ENCODE data around the gene KRT23.

KRT23 gene

GRCh38 chr17:40914075-40914855 lies 23.2 kb downstream of the KRT23 start:
- no peak overlapping the region for H3K4me3 ChIP-seq (ENCODE audit: low read depth, low read length)
- no peak for TF ChIP-seq CTCF (IDR thresholded peaks at IDR 0.05; ENCODE audit: low read depth, low read length)

- H3K4me3 ChIP-seq (ENCODE audit: low read depth, low read length): no peak overlapping the region
- TF ChIP-seq CTCF (IDR thresholded peaks at IDR 0.05; ENCODE audit: low read depth, low read length): no peak
Measured at GRCh38 chr17:40912486-40913210, 24.8 kb downstream of the KRT23 start.

- H3K4me3 ChIP-seq (ENCODE audit: low read depth, low read length): no peak overlapping the region
- TF ChIP-seq CTCF (IDR thresholded peaks at IDR 0.05; ENCODE audit: low read depth, low read length): no peak
Measured at GRCh38 chr17:40910441-40910841, 27.0 kb downstream of the KRT23 start.

- no peak overlapping the region for H3K4me3 ChIP-seq (ENCODE audit: low read depth, low read length)
- no peak for TF ChIP-seq CTCF (IDR thresholded peaks at IDR 0.05; ENCODE audit: low read depth, low read length)
Measured at GRCh38 chr17:40909755-40910154, 27.7 kb downstream of the KRT23 start.

- TF ChIP-seq CTCF (IDR thresholded peaks at IDR 0.05; ENCODE audit: low read depth, low read length): peak; percentile 71
- no peak overlapping the region for H3K4me3 ChIP-seq (ENCODE audit: low read depth, low read length)
Measured at GRCh38 chr17:40909351-40909750, 28.1 kb downstream of the KRT23 start.

GRCh38 chr17:40906613-40907012 lies 30.8 kb downstream of the KRT23 start:
- TF ChIP-seq CTCF (IDR thresholded peaks at IDR 0.05; ENCODE audit: low read depth, low read length): no peak
- H3K4me3 ChIP-seq (ENCODE audit: low read depth, low read length): no peak overlapping the region

- no peak for TF ChIP-seq CTCF (IDR thresholded peaks at IDR 0.05; ENCODE audit: low read depth, low read length)
- H3K4me3 ChIP-seq (ENCODE audit: low read depth, low read length): no peak overlapping the region
Measured at GRCh38 chr17:40905370-40905769, 32.1 kb downstream of the KRT23 start.

All from WI38 (cell line).